Liver (tissue), 9 donors: Measurements from ENCODE around the gene KIF2B. TPM values are rescaled to one million over a fixed set of nuclear protein-coding genes. Genes with fewer than 3 reads are reported as not detected.

ENCODE experiments used
- DNase-seq: peaks from one replicate; pipeline ENCODE4 v3.0.0-alpha.2; 2017; ENCODE audit warnings: low spot score
- H3K27ac ChIP-seq, 2 donors: one replicate each; pipeline ENCODE4 v1.7.0; 2013; ENCODE audit warnings: inconsistent platforms in 2 of 2, low read length in 2 of 2, control low read depth in 1 of 2, low read depth in 1 of 2, mild to moderate bottlenecking in 1 of 2
- H3K27me3 ChIP-seq, 4 donors: one replicate each; pipeline versions ENCODE4 v1.6.1 to v1.7.0; 2013; ENCODE audit warnings: low read length in 3 of 4, inconsistent platforms in 1 of 4, mild to moderate bottlenecking in 1 of 4, moderate library complexity in 1 of 4; ENCODE audit not compliant: control insufficient read depth in 4 of 4, insufficient read depth in 4 of 4
- H3K36me3 ChIP-seq, 4 donors: one replicate each; pipeline versions ENCODE4 v1.6.1 to v1.7.0; 2013; ENCODE audit warnings: low read length in 3 of 4, mild to moderate bottlenecking in 3 of 4, low read depth in 1 of 4, moderate library complexity in 1 of 4; ENCODE audit not compliant: control insufficient read depth in 4 of 4, insufficient read depth in 3 of 4
- H3K4me1 ChIP-seq, 4 donors: one replicate each; pipeline versions ENCODE4 v1.6.1 to v1.7.0; 2013; ENCODE audit warnings: low read length in 3 of 4, mild to moderate bottlenecking in 3 of 4, moderate library complexity in 1 of 4; ENCODE audit not compliant: control insufficient read depth in 4 of 4, insufficient read depth in 4 of 4
- H3K4me3 ChIP-seq, 3 donors: one replicate each; pipeline versions ENCODE4 v1.6.1 to v1.7.0; 2013; ENCODE audit warnings: low read length in 3 of 3, control low read depth in 1 of 3, low read depth in 1 of 3, mild to moderate bottlenecking in 1 of 3
- H3K9ac ChIP-seq, 2 donors: one replicate each; pipeline ENCODE4 v1.7.0; 2013; ENCODE audit warnings: low read length in 2 of 2, mild to moderate bottlenecking in 2 of 2, moderate library complexity in 2 of 2, control low read depth in 1 of 2, low read depth in 1 of 2
- H3K9me3 ChIP-seq, 4 donors: one replicate each; pipeline versions ENCODE4 v1.6.1 to v1.7.0; 2013; ENCODE audit warnings: low read length in 3 of 4; ENCODE audit not compliant: control insufficient read depth in 4 of 4
- EGR1 ChIP-seq, 2 donors: IDR thresholded peaks; 2 replicates each; pipeline ENCODE4 v1.6.1; 2016 to 2018; ENCODE audit warnings: antibody characterized with exemption in 2 of 2, low read depth in 2 of 2
- FOXA2 ChIP-seq: IDR thresholded peaks from 2 replicates; pipeline ENCODE4 v1.6.1; 2016; ENCODE audit warnings: antibody characterized with exemption
- GABPA ChIP-seq, 2 donors: IDR thresholded peaks in 1 of 2; conservative IDR thresholded peaks in 1 of 2; 2 replicates each; pipeline ENCODE4 v1.6.1; 2016; ENCODE audit warnings: antibody characterized with exemption in 2 of 2, mild to moderate bottlenecking in 1 of 2, moderate library complexity in 1 of 2
- HNF4A ChIP-seq, 2 donors: conservative IDR thresholded peaks; 2 replicates each; pipeline ENCODE4 v1.6.1; 2016; ENCODE audit warnings: antibody characterized with exemption in 2 of 2, mild to moderate bottlenecking in 2 of 2
- HNF4G ChIP-seq: IDR thresholded peaks from 2 replicates; pipeline ENCODE4 v1.6.1; 2016; ENCODE audit warnings: antibody characterized with exemption
- JUND ChIP-seq, 2 donors: IDR thresholded peaks; 2 replicates each; pipeline ENCODE4 v1.6.1; 2016; ENCODE audit warnings: antibody characterized with exemption in 2 of 2
- SP1 ChIP-seq: IDR thresholded peaks from 2 replicates; pipeline ENCODE4 v1.6.1; 2018; ENCODE audit warnings: antibody characterized with exemption, mild to moderate bottlenecking
- YY1 ChIP-seq: IDR thresholded peaks from 2 replicates; pipeline ENCODE4 v1.6.1; 2016; ENCODE audit warnings: antibody characterized with exemption, mild to moderate bottlenecking
- whole genome bisulfite sequencing: extraction: QIAGEN DNeasy Blood & Tissue Kit; methylation state at CpG from one replicate; pipeline ENCODE4 v1.1.7; 2013; 5-methylcytosine and 5-hydroxymethylcytosine counted together
- polyA plus RNA-seq, 2 donors: library from polyadenylated mRNA; stranded (reverse) in 1 of 2; unstranded in 1 of 2; fragments of 200-250 nt in 1 of 2; fragments of >200 nt in 1 of 2; fragmentation: Nextera tagmentation in 1 of 2; extraction: Ambion mirVana in 1 of 2; gene quantifications; one replicate each; pipeline versions ENCODE4 v1.2.1 to v1.2.3, GENCODE V29; 2013 to 2015
- total RNA-seq, 2 donors: library from RNA; depleted of rRNA; stranded (reverse); fragments of >200 nt; gene quantifications; one replicate each; pipeline ENCODE4 v1.2.3, GENCODE V29; 2014
- TF ChIP-seq, protein P1 (sequence below): IDR thresholded peaks from 2 replicates; pipeline ENCODE4 v1.6.1; 2016; ENCODE audit warnings: antibody characterized with exemption, mild to moderate bottlenecking
- TF ChIP-seq, protein P2 (sequence below): IDR thresholded peaks from 2 replicates; pipeline ENCODE4 v1.6.1; 2016; ENCODE audit warnings: antibody characterized with exemption
- TF ChIP-seq, protein P3 (sequence below): IDR thresholded peaks from 2 replicates; pipeline ENCODE4 v1.6.1; 2016; ENCODE audit warnings: antibody characterized with exemption
- donor health status: healthy.
- donor health status: healthy.
- donor health status: healthy.
- donor health status: healthy.
- donor health status: healthy.

The KIF2B gene, protein sequence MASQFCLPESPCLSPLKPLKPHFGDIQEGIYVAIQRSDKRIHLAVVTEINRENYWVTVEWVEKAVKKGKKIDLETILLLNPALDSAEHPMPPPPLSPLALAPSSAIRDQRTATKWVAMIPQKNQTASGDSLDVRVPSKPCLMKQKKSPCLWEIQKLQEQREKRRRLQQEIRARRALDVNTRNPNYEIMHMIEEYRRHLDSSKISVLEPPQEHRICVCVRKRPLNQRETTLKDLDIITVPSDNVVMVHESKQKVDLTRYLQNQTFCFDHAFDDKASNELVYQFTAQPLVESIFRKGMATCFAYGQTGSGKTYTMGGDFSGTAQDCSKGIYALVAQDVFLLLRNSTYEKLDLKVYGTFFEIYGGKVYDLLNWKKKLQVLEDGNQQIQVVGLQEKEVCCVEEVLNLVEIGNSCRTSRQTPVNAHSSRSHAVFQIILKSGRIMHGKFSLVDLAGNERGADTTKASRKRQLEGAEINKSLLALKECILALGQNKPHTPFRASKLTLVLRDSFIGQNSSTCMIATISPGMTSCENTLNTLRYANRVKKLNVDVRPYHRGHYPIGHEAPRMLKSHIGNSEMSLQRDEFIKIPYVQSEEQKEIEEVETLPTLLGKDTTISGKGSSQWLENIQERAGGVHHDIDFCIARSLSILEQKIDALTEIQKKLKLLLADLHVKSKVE
- not detected for total RNA-seq
- polyA plus RNA-seq: not detected

DNA sequence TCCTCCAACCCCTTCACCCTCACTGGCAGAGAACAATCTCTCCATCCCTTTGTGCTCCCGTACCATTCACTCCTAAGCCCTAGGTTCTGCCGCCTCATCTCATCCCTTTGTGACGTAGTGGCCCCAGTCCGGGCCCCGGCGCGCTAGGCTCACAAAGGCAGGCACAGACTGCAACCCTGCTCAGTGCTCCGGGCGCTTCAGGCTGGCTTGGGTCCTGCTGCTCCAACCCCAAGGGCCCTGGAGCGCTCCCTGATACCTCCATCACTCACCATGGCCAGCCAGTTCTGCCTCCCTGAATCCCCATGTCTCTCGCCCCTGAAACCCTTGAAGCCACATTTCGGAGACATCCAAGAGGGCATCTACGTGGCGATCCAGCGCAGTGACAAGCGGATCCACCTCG is at the start of gene KIF2B:
Gene KIF2B (plus strand): TSS at position 164 of the 400 bp plus-strand sequence. CDS start 107 bp downstream, at position 271.
- H3K9me3 ChIP-seq: peaks cover 0 to 4% (median 0%) of the 10 kb centered on the region in 4 donors
- no peaks in the 10 kb centered on the region for H3K4me1 ChIP-seq
- no peaks in the 10 kb centered on the region for H3K36me3 ChIP-seq
- 85% methylated on average over 17 of the region's 17 CpGs for WGBS
- H3K9ac ChIP-seq: no peak within 1 kb of the TSS
- H3K27ac ChIP-seq: no peak within 1 kb of the TSS
- TF ChIP-seq HNF4A (conservative IDR thresholded peaks at IDR 0.05) (no peak), EGR1 (IDR thresholded peaks at IDR 0.05; ENCODE audit: low read depth in 2 of 2) (no peak), JUND (IDR thresholded peaks at IDR 0.05) (no peak), YY1 (no peak), FOXA2 (no peak)
- TF ChIP-seq, protein P1, sequence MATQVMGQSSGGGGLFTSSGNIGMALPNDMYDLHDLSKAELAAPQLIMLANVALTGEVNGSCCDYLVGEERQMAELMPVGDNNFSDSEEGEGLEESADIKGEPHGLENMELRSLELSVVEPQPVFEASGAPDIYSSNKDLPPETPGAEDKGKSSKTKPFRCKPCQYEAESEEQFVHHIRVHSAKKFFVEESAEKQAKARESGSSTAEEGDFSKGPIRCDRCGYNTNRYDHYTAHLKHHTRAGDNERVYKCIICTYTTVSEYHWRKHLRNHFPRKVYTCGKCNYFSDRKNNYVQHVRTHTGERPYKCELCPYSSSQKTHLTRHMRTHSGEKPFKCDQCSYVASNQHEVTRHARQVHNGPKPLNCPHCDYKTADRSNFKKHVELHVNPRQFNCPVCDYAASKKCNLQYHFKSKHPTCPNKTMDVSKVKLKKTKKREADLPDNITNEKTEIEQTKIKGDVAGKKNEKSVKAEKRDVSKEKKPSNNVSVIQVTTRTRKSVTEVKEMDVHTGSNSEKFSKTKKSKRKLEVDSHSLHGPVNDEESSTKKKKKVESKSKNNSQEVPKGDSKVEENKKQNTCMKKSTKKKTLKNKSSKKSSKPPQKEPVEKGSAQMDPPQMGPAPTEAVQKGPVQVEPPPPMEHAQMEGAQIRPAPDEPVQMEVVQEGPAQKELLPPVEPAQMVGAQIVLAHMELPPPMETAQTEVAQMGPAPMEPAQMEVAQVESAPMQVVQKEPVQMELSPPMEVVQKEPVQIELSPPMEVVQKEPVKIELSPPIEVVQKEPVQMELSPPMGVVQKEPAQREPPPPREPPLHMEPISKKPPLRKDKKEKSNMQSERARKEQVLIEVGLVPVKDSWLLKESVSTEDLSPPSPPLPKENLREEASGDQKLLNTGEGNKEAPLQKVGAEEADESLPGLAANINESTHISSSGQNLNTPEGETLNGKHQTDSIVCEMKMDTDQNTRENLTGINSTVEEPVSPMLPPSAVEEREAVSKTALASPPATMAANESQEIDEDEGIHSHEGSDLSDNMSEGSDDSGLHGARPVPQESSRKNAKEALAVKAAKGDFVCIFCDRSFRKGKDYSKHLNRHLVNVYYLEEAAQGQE: no peak
- TF ChIP-seq, protein P2, sequence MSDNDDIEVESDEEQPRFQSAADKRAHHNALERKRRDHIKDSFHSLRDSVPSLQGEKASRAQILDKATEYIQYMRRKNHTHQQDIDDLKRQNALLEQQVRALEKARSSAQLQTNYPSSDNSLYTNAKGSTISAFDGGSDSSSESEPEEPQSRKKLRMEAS: no peak
- no peak within 1 kb of the TSS for H3K4me3 ChIP-seq
- no peak for DNase-seq
- H3K27me3 ChIP-seq: no peaks in the 10 kb centered on the region

DNA sequence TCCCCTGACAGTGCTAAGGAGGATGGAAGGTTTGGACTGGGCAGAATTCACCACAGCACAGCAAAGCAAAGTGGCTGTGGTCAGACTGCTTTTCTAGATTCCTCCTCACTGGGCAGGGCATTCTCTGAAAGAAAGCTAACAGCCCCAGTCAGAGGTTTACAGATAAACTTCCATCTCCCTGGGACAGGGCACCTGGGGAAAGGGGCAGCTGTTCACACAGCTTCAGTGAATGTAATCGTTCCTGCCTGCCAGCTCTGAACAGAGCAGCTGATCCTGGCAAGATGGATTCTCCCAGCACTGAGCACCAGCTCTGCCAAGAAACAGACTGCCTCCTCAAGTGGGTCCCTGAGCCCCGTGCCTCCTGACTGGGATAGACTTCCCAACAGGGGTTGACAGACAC is 42.4 kb upstream of the KIF2B start:
- TF ChIP-seq, protein P1: no peak
- TF ChIP-seq, protein P3, sequence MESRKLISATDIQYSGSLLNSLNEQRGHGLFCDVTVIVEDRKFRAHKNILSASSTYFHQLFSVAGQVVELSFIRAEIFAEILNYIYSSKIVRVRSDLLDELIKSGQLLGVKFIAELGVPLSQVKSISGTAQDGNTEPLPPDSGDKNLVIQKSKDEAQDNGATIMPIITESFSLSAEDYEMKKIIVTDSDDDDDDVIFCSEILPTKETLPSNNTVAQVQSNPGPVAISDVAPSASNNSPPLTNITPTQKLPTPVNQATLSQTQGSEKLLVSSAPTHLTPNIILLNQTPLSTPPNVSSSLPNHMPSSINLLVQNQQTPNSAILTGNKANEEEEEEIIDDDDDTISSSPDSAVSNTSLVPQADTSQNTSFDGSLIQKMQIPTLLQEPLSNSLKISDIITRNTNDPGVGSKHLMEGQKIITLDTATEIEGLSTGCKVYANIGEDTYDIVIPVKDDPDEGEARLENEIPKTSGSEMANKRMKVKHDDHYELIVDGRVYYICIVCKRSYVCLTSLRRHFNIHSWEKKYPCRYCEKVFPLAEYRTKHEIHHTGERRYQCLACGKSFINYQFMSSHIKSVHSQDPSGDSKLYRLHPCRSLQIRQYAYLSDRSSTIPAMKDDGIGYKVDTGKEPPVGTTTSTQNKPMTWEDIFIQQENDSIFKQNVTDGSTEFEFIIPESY: no peak
- TF ChIP-seq SP1 (no peak), JUND (IDR thresholded peaks at IDR 0.05) (no peak), HNF4G (no peak), GABPA (IDR thresholded peaks at IDR 0.05 in 1 of 2, conservative IDR thresholded peaks at IDR 0.05 in 1 of 2) (no peak)
- TF ChIP-seq, protein P2: no peak
- no peaks in the 10 kb centered on the region for H3K27me3 ChIP-seq
- WGBS: 56% methylated on average over 2 of the region's 2 CpGs

More for the DNA sequence above, 42.4 kb upstream of the KIF2B start:
- Histone ChIP-seq H3K9me3 (no peaks in the 10 kb centered on the region), H3K4me1 (no peaks in the 10 kb centered on the region), H3K36me3 (no peaks in the 10 kb centered on the region), H3K4me3 (no peak overlapping the region), H3K27ac (no peak overlapping the region), H3K9ac (no peak overlapping the region)
- DNase-seq: no peak
